ENCODE results near the gene PRKG1.

The PRKG1 gene

GRCh38 chr10:51077074-51077473, 2.8 kb downstream of the PRKG1 start:
- DNase-seq, result no peak

- no peak for DNase-seq
These were observed 3.2 kb downstream of the PRKG1 start for GRCh38 chr10:51077507-51077906.

DNA sequence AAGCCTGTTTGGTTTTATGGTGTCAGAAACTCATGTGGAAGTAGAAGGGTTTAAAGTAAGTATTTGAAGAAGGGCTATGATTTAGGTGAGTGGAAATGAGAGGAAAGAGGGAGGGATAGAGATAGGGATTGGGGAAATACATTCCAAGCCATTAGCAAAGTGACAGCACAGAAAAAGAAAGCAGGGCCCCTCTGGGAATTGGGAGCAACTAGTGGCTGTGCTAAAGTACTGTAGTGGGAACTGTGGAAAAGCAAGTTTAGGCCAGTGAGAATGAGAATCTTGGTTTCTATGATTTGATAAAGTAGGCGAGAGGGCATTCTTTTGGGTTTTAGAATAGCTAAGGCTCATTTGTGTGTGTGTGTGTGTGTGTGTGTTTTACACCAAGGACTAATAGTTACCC, 5.0 kb downstream of the PRKG1 start:
- no peak for DNase-seq

DNA sequence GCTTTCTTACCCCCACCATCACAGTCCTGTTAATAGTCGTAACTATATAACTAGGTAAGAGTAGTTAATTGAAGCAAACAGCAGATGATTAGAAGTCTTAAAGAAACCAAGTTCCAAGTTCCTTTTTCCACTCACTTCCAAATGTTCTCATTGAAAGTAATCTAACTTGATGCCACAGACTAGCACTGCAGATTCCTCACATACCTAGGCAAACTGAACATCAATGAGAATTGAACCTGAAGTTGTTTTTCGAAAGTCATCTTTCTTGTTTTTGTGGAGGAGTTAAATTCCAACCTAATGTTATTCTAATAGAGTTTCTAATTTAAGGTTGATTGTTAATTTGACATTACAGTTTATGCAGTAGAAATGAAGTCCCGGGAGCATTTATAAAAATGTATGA, 5.5 kb downstream of the PRKG1 start:
- no peak for DNase-seq

DNA sequence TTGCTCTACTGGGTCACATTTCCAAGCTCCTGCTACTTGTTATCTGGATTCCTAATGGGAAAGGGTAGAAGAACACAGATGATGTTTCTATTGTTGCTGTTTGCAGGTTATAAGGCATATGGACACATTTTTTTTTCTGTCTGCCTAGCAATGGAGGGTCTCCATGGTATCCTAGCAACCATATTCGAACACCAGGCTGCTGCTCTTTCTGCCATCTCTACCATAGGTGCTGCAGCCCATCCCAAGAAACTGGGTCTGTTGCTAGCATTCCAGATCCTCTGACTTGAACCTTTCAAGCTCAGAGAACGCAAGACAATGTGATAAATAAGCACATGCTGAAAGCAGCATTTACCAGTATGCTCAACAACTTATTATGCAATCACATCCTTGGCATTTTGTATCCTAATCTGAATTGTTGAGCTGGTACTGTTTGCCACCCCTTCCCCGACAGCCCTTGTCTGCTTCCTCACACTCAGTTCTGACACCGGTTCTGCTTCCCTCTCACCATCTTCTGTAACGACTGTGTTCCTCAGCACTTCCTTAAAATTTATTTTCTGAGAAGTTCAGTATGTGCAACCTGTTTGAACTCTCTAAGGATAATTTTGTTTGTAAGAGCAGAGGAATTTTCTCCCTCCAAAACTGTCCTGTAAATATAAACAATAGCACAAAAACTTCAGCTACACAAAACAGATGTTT, 6.2 kb downstream of the PRKG1 start:
- DNase-seq, result no peak

DNA sequence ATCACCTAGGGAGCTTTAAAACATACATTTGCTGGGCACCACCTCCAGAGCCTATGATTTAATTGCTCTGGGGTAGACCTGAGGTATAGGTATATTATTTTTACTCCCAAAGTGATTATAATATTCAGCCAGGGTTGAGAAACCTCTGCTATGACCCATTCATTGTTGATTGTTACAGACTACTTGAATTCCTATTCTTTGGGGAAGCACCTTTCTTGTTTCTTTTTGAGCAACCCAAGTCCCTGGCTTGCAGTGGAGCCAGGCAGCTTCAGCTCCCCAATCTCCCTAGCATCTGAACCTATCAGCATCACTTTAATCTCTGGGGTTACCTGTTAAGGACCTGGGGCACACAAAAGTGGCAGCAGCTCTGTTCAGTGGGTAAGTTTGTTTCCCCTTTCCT, 8.6 kb downstream of the PRKG1 start:
- DNase-seq, result no peak

GRCh38 chr10:51083356-51083853, 9.1 kb downstream of the PRKG1 start:
- no peak for DNase-seq

GRCh38 chr10:51085204-51085603, 10.9 kb downstream of the PRKG1 start:
- no peak for DNase-seq

GRCh38 chr10:51086710-51087109, 12.4 kb downstream of the PRKG1 start:
- DNase-seq, result no peak

- no peak for DNase-seq
These were observed 12.8 kb downstream of the PRKG1 start for GRCh38 chr10:51087114-51087513.

- no peak for DNase-seq
These were observed 15.9 kb downstream of the PRKG1 start for GRCh38 chr10:51090190-51090589.

DNA sequence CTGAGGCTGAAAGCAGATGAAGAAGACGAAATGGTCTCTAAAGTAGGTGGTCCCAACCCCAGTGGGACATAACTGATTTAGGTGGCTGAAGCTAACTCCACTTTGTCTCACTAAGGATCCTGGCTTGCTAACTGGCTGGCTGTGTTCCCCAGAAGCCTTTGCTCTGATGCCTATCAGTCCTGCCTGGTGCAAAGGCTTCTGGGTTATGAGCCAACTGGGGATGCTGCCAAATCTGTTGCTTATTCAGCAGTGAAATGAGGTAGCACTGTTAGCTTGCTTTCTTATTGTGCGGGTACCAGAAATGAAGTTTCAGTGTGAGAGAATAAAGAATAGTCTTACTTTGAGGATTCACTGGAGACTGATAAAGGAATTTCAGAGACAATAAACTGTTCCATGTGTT, 18.1 kb downstream of the PRKG1 start:
- DNase-seq, result no peak

DNA sequence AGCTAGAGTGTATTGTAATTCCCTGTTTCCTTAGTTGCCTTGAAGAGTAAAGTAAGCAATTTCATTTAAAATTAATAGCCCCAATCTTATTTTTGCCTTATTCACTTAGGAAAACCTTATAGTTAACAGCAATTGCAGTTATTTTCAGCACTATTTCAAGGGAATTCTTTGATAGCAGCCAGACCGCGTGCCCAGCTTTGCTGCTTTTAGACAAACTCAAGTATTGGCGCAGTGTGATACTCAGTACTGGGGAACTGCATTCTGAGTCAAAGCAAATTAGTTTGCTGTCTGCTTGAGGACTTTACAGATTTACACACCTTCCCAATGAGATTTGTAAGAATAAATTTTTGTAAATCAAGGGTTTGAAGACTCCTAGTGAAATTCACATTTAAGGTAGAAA, 21.2 kb downstream of the PRKG1 start:
- DNase-seq, result no peak

GRCh38 chr10:51097546-51097945, 23.3 kb downstream of the PRKG1 start:
- no peak for DNase-seq

- DNase-seq, result no peak
These were observed 25.9 kb downstream of the PRKG1 start for GRCh38 chr10:51100221-51100620.

DNA sequence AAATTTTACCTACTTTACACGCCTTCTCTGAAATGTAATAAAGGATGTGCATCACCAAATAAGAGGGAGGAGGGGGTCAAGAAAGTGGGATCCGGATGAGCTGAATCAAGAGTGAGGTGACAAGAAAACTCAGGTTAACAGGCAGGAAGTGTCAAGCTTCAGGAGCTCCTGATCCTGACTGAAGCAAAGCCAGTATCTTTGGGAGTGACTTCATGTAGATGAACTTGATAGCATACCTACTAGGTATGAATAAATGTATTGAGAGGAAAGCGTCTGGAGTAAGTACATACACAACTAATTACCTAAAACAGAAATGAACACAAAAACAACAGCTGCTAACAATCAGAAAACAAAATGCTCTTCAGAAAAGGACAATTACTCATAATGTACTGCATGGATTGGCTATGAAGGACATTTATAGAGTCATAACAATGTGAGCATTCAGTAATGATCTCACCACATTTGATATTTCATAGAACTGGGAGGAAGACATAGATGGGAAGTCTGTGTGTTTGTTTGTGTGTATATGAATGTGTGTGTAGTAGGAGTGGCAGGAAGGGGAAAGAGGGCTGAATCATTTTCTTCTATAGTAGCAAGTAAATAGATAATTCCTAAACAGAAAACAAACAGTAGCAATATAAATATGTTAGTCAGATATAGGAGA, 29.4 kb downstream of the PRKG1 start:
- DNase-seq, result no peak

- DNase-seq, result no peak
These were observed 32.1 kb downstream of the PRKG1 start for GRCh38 chr10:51106311-51106945.

- no peak for DNase-seq
These were observed 34.1 kb downstream of the PRKG1 start for GRCh38 chr10:51108406-51108805.

- DNase-seq, result no peak
These were observed 35.7 kb downstream of the PRKG1 start for GRCh38 chr10:51109801-51110533.

GRCh38 chr10:51112013-51112412, 37.7 kb downstream of the PRKG1 start:
- DNase-seq, result no peak

GRCh38 chr10:51113007-51113406, 38.7 kb downstream of the PRKG1 start:
- no peak for DNase-seq

DNA sequence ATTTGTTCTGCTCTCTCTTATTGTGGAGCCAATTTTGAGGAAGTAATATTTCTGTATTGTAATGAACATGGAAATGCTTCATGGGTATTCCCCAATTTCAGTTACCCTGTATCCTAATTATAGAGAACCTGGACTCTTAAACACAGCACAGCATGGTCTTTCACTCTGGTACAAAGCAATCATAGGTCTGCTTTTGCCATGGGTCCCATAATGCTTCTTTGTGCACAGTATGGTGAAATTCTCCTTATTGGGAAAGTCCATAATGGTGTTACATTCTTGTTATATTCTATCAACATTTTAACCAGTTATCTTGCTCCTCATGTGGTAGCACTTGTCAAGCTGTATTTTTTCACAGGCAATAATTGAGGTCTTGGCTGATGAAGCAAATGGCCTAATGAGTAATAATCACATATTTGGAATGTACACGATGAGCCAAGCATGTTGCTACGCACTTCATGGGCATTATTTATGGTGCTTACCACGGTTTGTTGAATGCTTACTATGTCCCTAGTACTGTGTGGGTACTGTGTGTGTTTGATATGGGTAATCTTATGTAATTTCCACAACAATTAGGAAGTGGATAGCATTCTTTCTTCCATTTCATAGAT, 42.9 kb downstream of the PRKG1 start:
- DNase-seq, result no peak

GRCh38 chr10:51117794-51118193, 43.5 kb downstream of the PRKG1 start:
- no peak for DNase-seq
